GM12872 (cell line): Measurements from ENCODE around the gene DUSP22.

Source experiments
- TF ChIP-seq, protein P1 (sequence below): IDR thresholded peaks from 3 replicates; pipeline ENCODE4 v1.5.1; 2011; ENCODE audit warnings: low read depth, mild to moderate bottlenecking, low read length, moderate library complexity; ENCODE audit not compliant: insufficient read depth

DUSP22 gene

DNA sequence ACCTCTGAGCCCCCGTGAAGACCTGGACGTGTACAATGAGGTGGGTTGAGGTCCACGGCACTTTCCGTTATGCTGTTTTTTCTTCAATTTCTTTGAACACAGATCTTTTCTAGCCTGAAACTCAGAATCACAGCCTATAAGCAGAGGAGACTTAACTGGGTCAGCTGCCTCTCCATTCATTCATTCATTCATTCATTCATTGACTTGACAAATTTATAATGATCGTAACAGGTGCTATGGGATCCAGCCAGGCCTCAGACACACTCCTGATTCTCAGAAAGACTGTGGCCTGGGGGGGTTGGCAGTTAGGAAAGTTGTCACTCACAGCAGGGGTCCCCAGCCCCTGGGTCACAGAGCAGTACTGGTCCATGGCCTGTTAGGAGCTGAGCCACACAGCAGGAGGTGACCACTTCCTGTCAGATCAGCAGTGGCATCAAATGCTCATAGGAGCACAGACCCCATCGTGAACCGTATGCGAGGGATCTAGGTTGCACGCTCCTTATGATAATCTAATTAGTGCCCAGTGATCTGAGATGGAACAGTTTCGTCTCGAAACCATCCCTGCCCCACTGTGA is 60.7 kb downstream of the DUSP22 start:
- TF ChIP-seq, protein P1, sequence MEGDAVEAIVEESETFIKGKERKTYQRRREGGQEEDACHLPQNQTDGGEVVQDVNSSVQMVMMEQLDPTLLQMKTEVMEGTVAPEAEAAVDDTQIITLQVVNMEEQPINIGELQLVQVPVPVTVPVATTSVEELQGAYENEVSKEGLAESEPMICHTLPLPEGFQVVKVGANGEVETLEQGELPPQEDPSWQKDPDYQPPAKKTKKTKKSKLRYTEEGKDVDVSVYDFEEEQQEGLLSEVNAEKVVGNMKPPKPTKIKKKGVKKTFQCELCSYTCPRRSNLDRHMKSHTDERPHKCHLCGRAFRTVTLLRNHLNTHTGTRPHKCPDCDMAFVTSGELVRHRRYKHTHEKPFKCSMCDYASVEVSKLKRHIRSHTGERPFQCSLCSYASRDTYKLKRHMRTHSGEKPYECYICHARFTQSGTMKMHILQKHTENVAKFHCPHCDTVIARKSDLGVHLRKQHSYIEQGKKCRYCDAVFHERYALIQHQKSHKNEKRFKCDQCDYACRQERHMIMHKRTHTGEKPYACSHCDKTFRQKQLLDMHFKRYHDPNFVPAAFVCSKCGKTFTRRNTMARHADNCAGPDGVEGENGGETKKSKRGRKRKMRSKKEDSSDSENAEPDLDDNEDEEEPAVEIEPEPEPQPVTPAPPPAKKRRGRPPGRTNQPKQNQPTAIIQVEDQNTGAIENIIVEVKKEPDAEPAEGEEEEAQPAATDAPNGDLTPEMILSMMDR: no peak

DNA sequence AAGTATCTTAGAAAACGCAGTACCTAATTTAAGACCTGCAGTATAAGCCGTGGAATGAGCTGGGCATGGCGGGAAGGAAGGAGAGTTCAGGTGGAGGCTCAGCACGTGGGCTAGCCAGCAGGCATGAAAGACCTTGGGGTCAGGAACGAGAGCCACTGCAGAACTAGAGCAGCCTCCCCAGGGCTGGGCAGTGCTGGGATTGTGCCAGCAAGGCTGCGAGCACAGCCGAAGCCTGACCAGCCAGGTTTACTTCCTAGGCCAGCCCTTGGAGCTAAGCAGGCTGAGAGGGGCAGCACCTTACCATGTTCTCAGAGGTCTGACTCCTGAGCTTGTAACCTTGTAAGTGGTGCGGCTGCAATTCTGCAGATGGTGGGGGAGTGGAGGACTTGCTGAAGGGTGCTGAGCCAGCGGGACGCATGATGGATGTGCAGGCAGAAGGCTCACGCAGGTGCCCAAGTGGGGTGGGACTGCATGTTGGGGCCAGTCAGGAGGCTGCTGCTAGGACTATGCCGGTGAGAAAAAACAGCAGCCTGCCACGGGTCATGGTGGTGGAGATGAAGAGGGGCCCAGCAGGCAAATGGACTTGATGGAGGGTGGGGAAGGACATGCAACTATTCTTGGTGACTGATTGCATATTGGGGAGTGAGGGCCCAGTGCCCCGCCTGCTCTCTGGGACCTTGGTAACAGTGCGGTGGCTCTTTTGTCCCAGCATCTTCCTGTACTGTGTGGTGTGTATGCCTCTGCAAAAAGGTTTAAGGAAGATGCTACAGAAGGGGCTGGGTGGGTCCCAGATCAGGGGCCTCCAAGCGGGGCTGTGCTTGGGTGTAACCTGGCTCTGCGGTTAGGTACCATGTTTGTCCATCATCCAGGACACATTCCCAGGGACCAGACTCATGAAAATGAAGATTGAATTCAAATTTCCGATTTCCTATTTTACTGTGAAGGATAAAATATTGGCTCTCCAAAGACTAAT is 61.6 kb downstream of the DUSP22 start:
- TF ChIP-seq, protein P1: no peak

DNA sequence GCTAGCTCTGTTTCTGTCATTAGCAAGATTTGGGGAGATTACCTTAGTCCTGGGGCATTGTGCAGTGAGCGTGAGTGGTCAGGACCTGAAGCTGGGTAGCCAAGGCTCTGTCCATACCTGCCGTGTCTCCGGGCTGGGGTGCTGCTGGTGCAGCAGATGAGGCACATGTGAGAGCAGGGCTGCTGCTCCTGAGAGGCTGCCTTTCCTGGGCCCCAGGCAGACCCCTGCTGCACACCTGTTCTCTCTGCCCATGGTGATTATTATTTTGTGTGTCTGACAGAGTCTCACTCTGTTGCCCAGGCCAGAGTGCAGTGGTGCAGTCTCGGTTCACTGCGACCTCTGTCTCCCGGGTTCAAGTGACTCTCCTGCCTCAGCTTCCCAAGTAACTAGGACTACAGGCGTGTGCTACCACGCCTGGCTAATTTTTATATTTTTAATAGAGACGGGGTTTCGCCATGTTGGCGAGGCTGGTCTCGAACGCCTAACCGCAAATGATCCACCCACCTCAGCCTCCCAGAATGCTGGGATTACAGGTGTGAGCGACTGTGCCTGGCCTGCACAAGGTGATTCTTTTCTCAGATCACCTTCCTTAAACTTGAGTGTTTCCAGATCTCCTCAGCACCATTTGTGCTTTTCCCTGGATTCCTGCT is 62.5 kb downstream of the DUSP22 start:
- TF ChIP-seq, protein P1: no peak

DNA sequence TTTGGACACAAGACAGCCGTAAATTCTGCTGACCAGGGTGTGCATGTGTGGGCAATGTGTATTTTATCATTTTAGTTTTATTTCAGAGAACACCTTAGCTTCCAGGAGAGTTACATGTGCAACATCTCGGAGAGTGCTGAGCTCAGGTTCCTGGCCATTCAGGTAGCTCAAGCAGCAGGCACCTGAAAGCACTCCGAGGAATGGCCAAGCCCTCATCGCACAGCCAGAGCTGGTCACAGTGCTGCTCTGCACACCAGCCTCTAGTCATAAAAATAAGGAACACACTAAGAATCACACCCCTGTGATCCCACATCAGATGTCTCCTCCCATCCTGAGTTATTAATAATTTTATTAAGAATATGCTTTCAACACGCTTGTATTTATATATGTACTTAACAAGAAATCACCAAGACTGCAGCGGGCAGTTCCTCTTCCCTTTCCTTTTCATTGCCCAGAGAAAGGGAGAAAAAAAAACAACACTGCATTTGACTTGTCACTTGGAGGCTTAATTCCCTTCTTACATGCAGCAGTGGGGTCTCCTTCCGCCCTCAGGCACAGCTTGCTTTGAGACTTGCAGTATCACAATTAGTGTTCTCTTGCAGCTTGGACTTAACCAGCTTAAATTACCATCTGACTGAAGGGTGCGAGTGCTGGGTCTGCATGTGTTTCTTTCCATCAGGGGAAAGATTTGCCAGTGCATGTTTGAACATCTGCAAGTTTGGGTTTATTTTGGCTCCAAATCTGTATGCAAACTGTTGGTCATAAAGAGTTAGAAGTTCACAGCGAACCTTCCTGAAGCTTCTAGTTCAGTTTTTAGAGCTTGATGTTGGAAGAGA is 63.3 kb downstream of the DUSP22 start:
- TF ChIP-seq, protein P1: no peak

DNA sequence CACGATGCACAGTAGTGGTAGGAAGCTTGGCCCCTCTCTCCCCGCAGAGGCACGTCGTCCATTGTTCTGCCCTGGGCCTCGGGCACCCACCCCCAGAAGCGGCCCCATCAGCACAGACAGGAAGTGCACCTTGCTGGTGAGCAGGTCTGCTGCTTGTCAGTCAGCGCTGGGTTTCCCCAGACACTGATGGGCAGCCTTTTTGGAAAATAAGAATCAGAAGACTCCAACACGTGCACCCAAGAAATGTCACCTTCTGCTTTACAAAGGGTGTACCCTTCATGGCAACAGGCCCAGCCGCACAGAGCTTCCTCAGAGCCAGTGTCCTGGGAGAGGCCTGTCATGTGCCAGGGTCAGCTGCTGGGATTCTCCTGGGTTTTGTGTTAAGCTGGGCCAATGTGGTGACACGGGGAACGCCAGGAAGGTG is 64.6 kb downstream of the DUSP22 start:
- TF ChIP-seq, protein P1: no peak

DNA sequence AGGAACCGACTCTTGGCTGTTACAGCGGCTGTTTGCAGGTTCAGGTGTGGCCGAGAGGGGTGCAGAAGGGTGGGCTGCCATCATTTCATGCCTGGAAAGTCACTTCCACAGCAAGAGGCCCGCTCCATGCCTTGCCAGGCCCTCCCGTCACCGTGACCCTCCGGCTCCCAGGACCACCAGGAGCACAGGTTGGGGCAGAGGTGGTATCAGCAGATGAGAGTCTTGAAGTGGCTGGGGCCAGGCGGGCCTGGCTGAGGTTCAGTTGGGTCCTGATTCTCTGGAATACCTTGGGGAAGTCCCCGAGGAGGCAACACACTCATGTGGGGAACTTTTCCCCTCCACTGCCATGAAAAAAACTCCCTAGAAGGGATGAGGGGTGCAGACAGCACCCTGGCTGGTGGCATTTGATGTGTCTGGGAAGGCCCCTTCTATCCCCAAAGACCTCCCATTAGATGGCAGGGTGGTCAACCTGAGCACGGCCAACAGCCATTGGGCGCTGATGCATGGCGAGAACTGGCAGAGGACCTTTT is 65.0 kb downstream of the DUSP22 start:
- TF ChIP-seq, protein P1: no peak
